SH-SY5Y (cell line): Measurements from ENCODE around the gene LMX1B.

Experiments used
- GATA2 ChIP-seq: IDR thresholded peaks from 2 replicates; pipeline ENCODE4 v1.6.1; 2011; ENCODE audit warnings: mild to moderate bottlenecking, low read depth, low read length
- GATA3 ChIP-seq: IDR thresholded peaks from 2 replicates; pipeline ENCODE4 v1.6.1; 2011; ENCODE audit warnings: low read depth, mild to moderate bottlenecking, low read length, moderate library complexity

LMX1B gene

GRCh38 chr9:126665644-126666035 lies 51.9 kb downstream of the LMX1B start:
- TF ChIP-seq GATA2: no peak
- TF ChIP-seq GATA3: no peak

- TF ChIP-seq GATA2 (no peak), GATA3 (no peak)
Observed at GRCh38 chr9:126666155-126666803, 52.6 kb downstream of the LMX1B start.

- no peak for TF ChIP-seq GATA2
- TF ChIP-seq GATA3: no peak
Observed at GRCh38 chr9:126667190-126668055, 53.7 kb downstream of the LMX1B start.

DNA sequence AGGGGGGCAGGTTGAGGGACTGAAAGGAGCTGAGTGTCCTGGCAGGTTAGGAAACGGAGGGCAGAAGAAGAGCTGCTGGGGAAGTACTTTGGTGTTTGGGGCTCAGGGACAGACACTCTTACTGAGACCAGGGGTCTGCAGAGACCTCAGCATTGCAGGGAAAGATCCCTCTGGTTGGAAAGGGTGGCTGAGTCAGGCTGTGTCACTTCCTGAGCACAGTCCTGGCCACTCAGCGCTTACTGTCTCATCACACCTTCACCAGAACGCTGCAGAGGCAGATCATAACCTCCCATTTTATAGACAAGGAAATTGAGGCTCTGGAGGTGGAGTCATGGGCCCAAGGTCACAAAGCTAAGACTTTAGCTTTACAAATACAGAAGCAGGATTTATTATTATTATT lies 54.3 kb downstream of the LMX1B start:
- TF ChIP-seq GATA2: no peak
- TF ChIP-seq GATA3: no peak

GRCh38 chr9:126669108-126669507 lies 55.4 kb downstream of the LMX1B start:
- TF ChIP-seq GATA2: no peak
- no peak for TF ChIP-seq GATA3

DNA sequence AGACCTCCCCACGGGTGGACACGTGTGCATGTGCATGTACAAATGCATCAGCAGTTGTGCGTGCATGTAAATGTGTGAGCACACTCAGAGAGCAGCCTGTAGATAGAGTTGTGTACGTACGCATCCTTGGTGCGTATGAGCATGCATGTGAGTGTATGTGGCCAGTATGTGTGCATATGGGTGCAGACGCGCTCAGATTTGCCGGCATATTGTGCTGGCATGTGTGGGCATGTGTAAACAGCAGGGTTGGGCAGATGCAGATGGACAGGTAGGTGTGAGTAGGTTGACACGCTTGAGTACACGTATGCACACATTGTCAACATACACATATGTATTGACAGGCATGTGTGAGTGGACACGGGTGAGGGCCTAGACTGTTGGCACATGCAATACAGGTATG lies 56.5 kb downstream of the LMX1B start:
- TF ChIP-seq GATA2 (no peak), GATA3 (no peak)

- no peak for TF ChIP-seq GATA3
- TF ChIP-seq GATA2: peak; percentile 34; the same call in 1 of the 2 replicates
Observed at GRCh38 chr9:126671381-126671831, 57.7 kb downstream of the LMX1B start.

DNA sequence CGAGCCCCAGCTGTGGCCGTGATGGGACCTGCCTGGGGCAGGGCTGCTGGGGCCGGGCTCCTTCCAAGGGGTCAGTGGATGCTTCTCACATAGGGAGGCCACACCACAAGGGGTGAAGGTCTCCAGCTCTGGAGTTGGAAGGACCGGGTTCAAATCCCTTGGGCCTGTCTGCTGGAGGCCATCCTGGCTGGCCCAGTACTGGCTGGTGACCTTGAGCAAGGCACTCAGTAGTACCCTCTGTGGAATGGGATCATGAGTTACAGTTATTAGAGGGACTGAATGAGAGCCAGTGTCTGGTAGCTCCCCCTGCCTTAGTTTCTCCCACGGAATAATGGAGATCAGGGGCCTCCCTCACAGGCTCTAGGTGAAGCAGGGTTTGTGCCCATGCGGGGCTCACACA lies 58.3 kb downstream of the LMX1B start:
- no peak for TF ChIP-seq GATA3
- TF ChIP-seq GATA2: no peak

- TF ChIP-seq GATA3 (no peak), GATA2 (no peak)
Observed at GRCh38 chr9:126672634-126673284, 59.0 kb downstream of the LMX1B start.

DNA sequence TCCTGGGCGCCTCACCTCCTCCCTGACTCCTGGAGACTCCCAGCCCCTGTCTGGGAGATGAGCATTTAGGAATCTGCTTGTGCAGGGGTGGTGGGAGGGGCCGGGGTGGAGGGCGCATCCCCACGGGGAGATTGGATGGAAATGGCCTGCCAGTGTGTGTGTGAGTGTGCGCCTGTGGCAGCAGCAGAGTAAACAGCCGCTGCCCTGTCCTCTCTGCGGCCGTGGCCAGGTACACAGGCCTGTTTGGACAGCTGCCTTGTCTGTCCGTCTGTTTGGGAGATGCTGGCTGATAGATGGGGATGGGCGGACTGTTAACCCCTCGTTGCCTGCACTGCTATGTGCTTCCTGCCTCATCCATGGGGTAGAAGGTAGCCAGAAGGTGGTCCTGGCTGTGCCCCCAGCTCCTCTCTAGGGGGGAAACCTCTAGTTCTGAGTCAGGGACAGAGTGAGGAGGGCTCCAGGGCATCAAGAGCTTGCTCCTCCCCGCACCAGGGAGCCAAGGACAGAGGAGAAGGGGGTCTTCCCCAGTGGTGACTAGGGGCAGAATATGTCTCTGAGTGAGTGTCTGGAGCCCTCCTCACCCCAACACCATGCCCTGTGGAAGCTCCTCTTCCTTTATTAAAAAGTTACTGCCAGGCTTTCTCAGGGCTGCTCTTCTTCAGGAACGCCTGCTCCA lies 60.1 kb downstream of the LMX1B start:
- TF ChIP-seq GATA3 (no peak), GATA2 (peak; percentile 58; the same call in 1 of the 2 replicates)

GRCh38 chr9:126674365-126675146 lies 60.8 kb downstream of the LMX1B start:
- TF ChIP-seq GATA3 (no peak), GATA2 (no peak)

DNA sequence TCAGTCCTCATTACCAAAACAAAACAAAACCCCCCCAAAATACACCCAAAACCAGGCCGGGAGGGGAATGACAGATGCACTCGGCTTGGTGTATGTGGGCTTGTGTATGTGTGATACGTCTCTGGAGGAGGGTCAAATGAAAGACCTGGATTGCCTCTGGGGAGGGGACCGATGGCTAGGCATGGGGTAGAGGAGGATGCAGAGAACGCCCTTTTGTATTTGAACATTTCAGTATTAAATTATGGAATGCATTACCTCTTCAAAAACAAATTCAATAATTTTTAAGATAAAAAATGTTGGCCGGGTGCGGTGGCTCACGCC lies 61.4 kb downstream of the LMX1B start:
- TF ChIP-seq GATA3 (no peak), GATA2 (no peak)

DNA sequence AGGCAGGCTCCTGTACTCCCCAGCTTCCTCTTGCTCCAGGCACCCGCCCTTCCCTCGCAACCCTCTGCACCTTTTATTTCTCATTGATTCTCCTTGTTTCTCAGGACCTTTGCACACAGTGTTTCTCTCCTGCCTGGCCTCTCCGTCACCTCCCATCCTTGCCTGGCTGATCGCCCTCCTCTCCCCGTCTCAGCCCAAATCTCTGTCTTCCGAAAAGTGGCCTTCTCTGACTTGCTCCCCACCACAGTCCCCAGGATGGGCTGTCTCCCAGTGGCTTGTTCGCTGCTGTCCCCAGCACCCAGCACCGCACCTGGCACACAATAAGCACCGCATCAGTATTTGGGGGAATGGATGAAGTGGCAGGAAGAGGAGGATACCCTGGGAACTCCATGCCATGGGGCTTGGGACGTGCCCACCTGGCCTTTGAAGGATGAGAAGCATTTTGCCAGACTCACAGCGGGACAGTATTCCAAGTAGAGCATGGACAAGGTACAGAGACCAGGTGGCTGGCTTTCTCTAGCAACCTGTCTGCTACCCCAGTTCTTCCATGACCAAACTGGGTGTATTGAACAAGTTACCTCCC lies 62.5 kb downstream of the LMX1B start:
- TF ChIP-seq GATA3 (no peak), GATA2 (no peak)
